ENCODE data around the gene TSPAN6.

Gene TSPAN6

DNA sequence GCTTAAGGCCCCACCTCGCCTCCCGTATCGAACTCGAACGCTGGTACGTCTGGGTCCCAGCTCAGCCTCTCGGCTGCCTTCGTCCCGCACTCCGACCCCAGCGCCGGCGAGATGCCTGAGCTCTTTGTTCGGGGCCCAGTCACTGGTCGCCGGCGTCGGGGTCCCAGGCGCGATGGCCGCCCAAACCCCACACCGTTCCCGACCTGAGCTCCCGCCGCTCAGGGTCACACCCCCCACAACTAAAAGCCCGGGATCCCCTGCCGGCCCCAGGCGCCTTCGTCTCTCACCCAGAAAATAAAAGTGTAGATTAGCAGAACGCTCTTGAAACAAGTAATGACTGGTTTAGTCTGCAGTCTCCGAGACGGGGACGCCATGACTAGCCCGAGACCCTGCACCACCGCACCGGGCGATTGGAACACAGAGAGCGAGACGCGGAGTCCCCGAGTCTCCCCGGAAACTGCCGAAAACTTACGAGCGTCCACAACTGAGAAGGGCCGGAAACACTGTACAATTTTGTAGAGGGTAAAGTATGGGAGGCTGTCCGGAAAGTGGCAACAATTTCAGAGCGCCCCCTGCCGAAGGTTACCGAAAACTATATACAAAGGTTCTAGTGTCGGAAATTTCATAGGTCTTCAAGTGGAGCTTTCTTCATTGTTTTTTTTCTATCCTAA is at the start of gene TSPAN6:
Gene TSPAN6 (minus strand): TSS at position 486 of the 671 bp plus-strand sequence. CDS start 112 bp downstream, at position 374.
- peak within 1 kb of the TSS; percentile 65 to 66 for H3K4me3 ChIP-seq (replicated peaks in 1 of 2; ENCODE audit: low read depth in 2 of 2, low read length in 2 of 2)
- TF ChIP-seq CTCF (IDR thresholded peaks at IDR 0.05; ENCODE audit: low read depth, low read length) = peak; percentile 52
- peak; percentile 90 to 91 for DNase-seq (ENCODE audit: low read depth in 2 of 2)

- no peak for TF ChIP-seq CTCF (IDR thresholded peaks at IDR 0.05; ENCODE audit: low read depth, low read length)
- no peak for DNase-seq (ENCODE audit: low read depth in 2 of 2)
- H3K4me3 ChIP-seq (replicated peaks in 1 of 2; ENCODE audit: low read depth in 2 of 2, low read length in 2 of 2) = no peak overlapping the region
These were observed 49.3 kb upstream of the TSPAN6 start for GRCh38 chrX:100685997-100686305.

DNA sequence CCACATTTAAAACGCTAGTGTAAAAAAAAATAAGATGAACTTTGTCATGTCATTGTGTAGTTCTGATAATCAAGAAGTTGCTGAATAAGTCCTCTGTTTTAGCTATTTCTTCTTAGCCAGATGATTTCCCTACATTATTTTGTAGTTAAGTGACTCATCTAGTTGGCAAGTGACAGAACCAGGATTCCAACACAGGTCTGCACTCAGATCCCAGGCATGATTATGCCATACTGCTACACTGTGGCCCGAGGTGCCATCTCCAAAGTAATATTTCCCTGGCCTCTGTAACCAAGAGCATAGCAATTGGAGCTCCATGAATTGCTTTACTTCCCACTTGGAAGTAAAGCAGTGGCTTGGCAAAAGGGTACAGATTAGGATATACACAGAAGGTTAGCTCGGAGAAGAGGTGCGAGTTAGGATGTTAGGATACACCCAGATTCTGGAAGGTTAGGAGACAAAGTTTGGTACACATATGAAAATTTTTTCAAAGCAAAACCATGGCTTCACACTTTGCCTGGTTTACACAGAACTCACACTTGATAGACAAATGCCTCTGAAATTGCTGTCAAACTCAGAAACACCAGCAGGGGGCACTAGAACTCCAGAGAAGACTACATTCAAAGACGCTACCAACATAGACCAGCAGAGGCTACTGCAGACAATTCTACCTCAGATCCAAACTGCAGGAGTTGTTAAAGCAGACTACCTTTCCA is 48.8 kb upstream of the TSPAN6 start:
- peak; percentile 75 for TF ChIP-seq CTCF (IDR thresholded peaks at IDR 0.05; ENCODE audit: low read depth, low read length)
- DNase-seq (ENCODE audit: low read depth in 2 of 2) = peak; percentile 86 to 87
- H3K4me3 ChIP-seq (replicated peaks in 1 of 2; ENCODE audit: low read depth in 2 of 2, low read length in 2 of 2) = no peak overlapping the region

GRCh38 chrX:100682939-100683338 is 46.3 kb upstream of the TSPAN6 start:
- no peak overlapping the region for H3K4me3 ChIP-seq (replicated peaks in 1 of 2; ENCODE audit: low read depth in 2 of 2, low read length in 2 of 2)
- TF ChIP-seq CTCF (IDR thresholded peaks at IDR 0.05; ENCODE audit: low read depth, low read length) = no peak
- no peak for DNase-seq (ENCODE audit: low read depth in 2 of 2)

DNA sequence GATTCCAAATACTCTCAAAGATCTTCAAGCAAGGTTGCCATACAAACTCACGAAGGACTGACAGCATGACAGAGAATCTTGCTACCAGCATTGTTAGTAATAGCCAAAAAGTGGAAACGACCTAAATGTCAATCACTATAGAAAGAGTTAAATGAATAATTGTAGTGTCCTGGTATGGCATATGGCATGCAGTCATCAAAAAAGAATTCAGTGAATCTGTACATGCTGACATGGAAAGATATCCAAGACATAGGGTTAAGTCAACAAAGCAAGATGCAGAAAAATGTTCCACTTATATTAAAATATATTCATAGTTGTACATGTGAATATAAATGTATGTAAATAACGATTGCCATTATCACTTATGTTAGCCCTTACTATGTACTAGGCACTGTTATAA is 45.0 kb upstream of the TSPAN6 start:
- no peak for TF ChIP-seq CTCF (IDR thresholded peaks at IDR 0.05; ENCODE audit: low read depth, low read length)
- H3K4me3 ChIP-seq (replicated peaks in 1 of 2; ENCODE audit: low read depth in 2 of 2, low read length in 2 of 2) = no peak overlapping the region
- DNase-seq (ENCODE audit: low read depth in 2 of 2) = peak in 1 of 2 donors; percentile 41

GRCh38 chrX:100680756-100681155 is 44.1 kb upstream of the TSPAN6 start:
- DNase-seq (ENCODE audit: low read depth in 2 of 2) = no peak
- TF ChIP-seq CTCF (IDR thresholded peaks at IDR 0.05; ENCODE audit: low read depth, low read length) = no peak
- H3K4me3 ChIP-seq (replicated peaks in 1 of 2; ENCODE audit: low read depth in 2 of 2, low read length in 2 of 2) = no peak overlapping the region
